ENCODE results near the gene EVC.

Gene EVC

GRCh38 chr4:5802565-5802964 lies 91.6 kb downstream of the EVC start:
- Histone ChIP-seq H2BK12ac (ENCODE audit: low read length) (no peak overlapping the region), H3K4me2 (ENCODE audit: insufficient read depth, low read length, poor library complexity, severe bottlenecking) (no peak overlapping the region), H3K27ac (replicated peaks; ENCODE audit: low read length) (no peak overlapping the region), H3K9ac (ENCODE audit: low read depth, low read length, poor library complexity) (no peak overlapping the region), H2AFZ (ENCODE audit: low read length) (no peak overlapping the region), H3K36me3 (replicated peaks in 1 of 2; ENCODE audit: control insufficient read depth in 2 of 2, insufficient read depth in 2 of 2, low read length in 2 of 2) (peaks cover 11 to 43% of the 10 kb centered on the region in 2 donors), H3K23ac (ENCODE audit: low read depth, low read length, poor library complexity) (no peak overlapping the region), H3K4ac (ENCODE audit: low read length) (no peak overlapping the region), H3K14ac (ENCODE audit: low read length) (no peak overlapping the region), H2AK5ac (ENCODE audit: low read depth, low read length) (no peak overlapping the region), H2BK120ac (ENCODE audit: low read depth, low read length) (no peak overlapping the region), H3K4me1 (ENCODE audit: control insufficient read depth in 2 of 2, insufficient read depth in 1 of 2, low read depth in 1 of 2, low read length in 2 of 2) (no peaks in the 10 kb centered on the region), H3K18ac (ENCODE audit: low read length) (no peak overlapping the region), H2BK15ac (ENCODE audit: low read length) (no peak overlapping the region), H4K8ac (ENCODE audit: low read depth, low read length) (no peak overlapping the region), H3K79me1 (ENCODE audit: low read depth, low read length) (no peaks in the 10 kb centered on the region), H3K27me3 (ENCODE audit: control insufficient read depth in 3 of 3, insufficient read depth in 3 of 3, low read depth in 1 of 3, low read length in 3 of 3) (no peaks in the 10 kb centered on the region), H2BK5ac (ENCODE audit: low read length) (no peak overlapping the region), H4K91ac (ENCODE audit: low read depth, low read length, poor library complexity) (no peak overlapping the region), H3K9me3 (replicated peaks in 1 of 2; ENCODE audit: control insufficient read depth in 2 of 2, insufficient read depth in 1 of 2, low read depth in 1 of 2, low read length in 2 of 2) (peaks cover 0 to 5% of the 10 kb centered on the region in 2 donors), H3K4me3 (ENCODE audit: low read length in 2 of 2) (no peak overlapping the region)
- no CpG with 5 or more reads among the region's 12 CpGs for WGBS, 2 donors (ENCODE audit: extremely low coverage in 2 of 2, insufficient read length in 2 of 2, insufficient replicate concordance in 1 of 2)
- no peak for DNase-seq (ENCODE audit: low spot score)

GRCh38 chr4:5804656-5805055 lies 93.7 kb downstream of the EVC start:
- no CpG with 5 or more reads among the region's 14 CpGs for WGBS, 2 donors (ENCODE audit: extremely low coverage in 2 of 2, insufficient read length in 2 of 2, insufficient replicate concordance in 1 of 2)
- no peak overlapping the region for H3K27ac ChIP-seq (replicated peaks; ENCODE audit: low read length)
- no peak overlapping the region for H4K8ac ChIP-seq (ENCODE audit: low read depth, low read length)
- H3K14ac ChIP-seq (ENCODE audit: low read length), result no peak overlapping the region
- no peaks in the 10 kb centered on the region for H3K27me3 ChIP-seq (ENCODE audit: control insufficient read depth in 3 of 3, insufficient read depth in 3 of 3, low read depth in 1 of 3, low read length in 3 of 3)
- H4K91ac ChIP-seq (ENCODE audit: low read depth, low read length, poor library complexity), result no peak overlapping the region
- H2BK5ac ChIP-seq (ENCODE audit: low read length), result no peak overlapping the region
- H2AK5ac ChIP-seq (ENCODE audit: low read depth, low read length), result no peak overlapping the region
- no peak overlapping the region for H3K4ac ChIP-seq (ENCODE audit: low read length)
- H3K4me2 ChIP-seq (ENCODE audit: insufficient read depth, low read length, poor library complexity, severe bottlenecking), result no peak overlapping the region
- H3K4me1 ChIP-seq (ENCODE audit: control insufficient read depth in 2 of 2, insufficient read depth in 1 of 2, low read depth in 1 of 2, low read length in 2 of 2), result no peaks in the 10 kb centered on the region
- no peak overlapping the region for H2AFZ ChIP-seq (ENCODE audit: low read length)
- H3K36me3 ChIP-seq (replicated peaks in 1 of 2; ENCODE audit: control insufficient read depth in 2 of 2, insufficient read depth in 2 of 2, low read length in 2 of 2), result peaks cover 11 to 54% of the 10 kb centered on the region in 2 donors
- no peak overlapping the region for H3K4me3 ChIP-seq (ENCODE audit: low read length in 2 of 2)
- H2BK120ac ChIP-seq (ENCODE audit: low read depth, low read length), result no peak overlapping the region
- no peaks in the 10 kb centered on the region for H3K79me1 ChIP-seq (ENCODE audit: low read depth, low read length)
- H3K9ac ChIP-seq (ENCODE audit: low read depth, low read length, poor library complexity), result no peak overlapping the region
- no peak overlapping the region for H2BK12ac ChIP-seq (ENCODE audit: low read length)
- no peak overlapping the region for H3K18ac ChIP-seq (ENCODE audit: low read length)
- no peak overlapping the region for H3K23ac ChIP-seq (ENCODE audit: low read depth, low read length, poor library complexity)
- no peak for DNase-seq (ENCODE audit: low spot score)
- no peak overlapping the region for H2BK15ac ChIP-seq (ENCODE audit: low read length)
- H3K9me3 ChIP-seq (replicated peaks in 1 of 2; ENCODE audit: control insufficient read depth in 2 of 2, insufficient read depth in 1 of 2, low read depth in 1 of 2, low read length in 2 of 2), result peaks cover 0 to 3% of the 10 kb centered on the region in 2 donors

- Histone ChIP-seq H3K9ac (ENCODE audit: low read depth, low read length, poor library complexity) (no peak overlapping the region), H4K8ac (ENCODE audit: low read depth, low read length) (no peak overlapping the region), H2AFZ (ENCODE audit: low read length) (no peak overlapping the region), H3K27me3 (ENCODE audit: control insufficient read depth in 3 of 3, insufficient read depth in 3 of 3, low read depth in 1 of 3, low read length in 3 of 3) (no peaks in the 10 kb centered on the region), H3K36me3 (replicated peaks in 1 of 2; ENCODE audit: control insufficient read depth in 2 of 2, insufficient read depth in 2 of 2, low read length in 2 of 2) (peaks cover 11 to 60% of the 10 kb centered on the region in 2 donors), H2BK5ac (ENCODE audit: low read length) (no peak overlapping the region), H3K79me1 (ENCODE audit: low read depth, low read length) (peaks cover 2% of the 10 kb centered on the region), H3K4me2 (ENCODE audit: insufficient read depth, low read length, poor library complexity, severe bottlenecking) (no peak overlapping the region), H3K4me3 (ENCODE audit: low read length in 2 of 2) (no peak overlapping the region), H2BK15ac (ENCODE audit: low read length) (no peak overlapping the region), H3K14ac (ENCODE audit: low read length) (no peak overlapping the region), H3K4me1 (ENCODE audit: control insufficient read depth in 2 of 2, insufficient read depth in 1 of 2, low read depth in 1 of 2, low read length in 2 of 2) (no peaks in the 10 kb centered on the region), H3K18ac (ENCODE audit: low read length) (no peak overlapping the region), H2BK120ac (ENCODE audit: low read depth, low read length) (no peak overlapping the region), H3K23ac (ENCODE audit: low read depth, low read length, poor library complexity) (no peak overlapping the region), H3K4ac (ENCODE audit: low read length) (no peak overlapping the region), H2AK5ac (ENCODE audit: low read depth, low read length) (no peak overlapping the region), H4K91ac (ENCODE audit: low read depth, low read length, poor library complexity) (no peak overlapping the region), H3K9me3 (replicated peaks in 1 of 2; ENCODE audit: control insufficient read depth in 2 of 2, insufficient read depth in 1 of 2, low read depth in 1 of 2, low read length in 2 of 2) (peaks cover 0 to 3% of the 10 kb centered on the region in 2 donors), H3K27ac (replicated peaks; ENCODE audit: low read length) (no peak overlapping the region), H2BK12ac (ENCODE audit: low read length) (no peak overlapping the region)
- DNase-seq (ENCODE audit: low spot score), result no peak
- no CpG with 5 or more reads among the region's 11 CpGs for WGBS, 2 donors (ENCODE audit: extremely low coverage in 2 of 2, insufficient read length in 2 of 2, insufficient replicate concordance in 1 of 2)
Observed at GRCh38 chr4:5805270-5805669, 94.3 kb downstream of the EVC start.

- Histone ChIP-seq H3K14ac (ENCODE audit: low read length) (no peak overlapping the region), H2AK5ac (ENCODE audit: low read depth, low read length) (no peak overlapping the region), H2BK5ac (ENCODE audit: low read length) (no peak overlapping the region), H4K8ac (ENCODE audit: low read depth, low read length) (no peak overlapping the region), H3K4me2 (ENCODE audit: insufficient read depth, low read length, poor library complexity, severe bottlenecking) (no peak overlapping the region), H3K4me3 (ENCODE audit: low read length in 2 of 2) (no peak overlapping the region), H2BK15ac (ENCODE audit: low read length) (no peak overlapping the region), H2BK12ac (ENCODE audit: low read length) (no peak overlapping the region), H2BK120ac (ENCODE audit: low read depth, low read length) (no peak overlapping the region), H3K79me1 (ENCODE audit: low read depth, low read length) (peaks cover 2% of the 10 kb centered on the region), H3K36me3 (replicated peaks in 1 of 2; ENCODE audit: control insufficient read depth in 2 of 2, insufficient read depth in 2 of 2, low read length in 2 of 2) (peaks cover 16 to 71% of the 10 kb centered on the region in 2 donors), H3K27me3 (ENCODE audit: control insufficient read depth in 3 of 3, insufficient read depth in 3 of 3, low read depth in 1 of 3, low read length in 3 of 3) (no peaks in the 10 kb centered on the region), H3K9me3 (replicated peaks in 1 of 2; ENCODE audit: control insufficient read depth in 2 of 2, insufficient read depth in 1 of 2, low read depth in 1 of 2, low read length in 2 of 2) (no peaks in the 10 kb centered on the region), H3K23ac (ENCODE audit: low read depth, low read length, poor library complexity) (no peak overlapping the region), H2AFZ (ENCODE audit: low read length) (no peak overlapping the region), H3K4ac (ENCODE audit: low read length) (no peak overlapping the region), H3K4me1 (ENCODE audit: control insufficient read depth in 2 of 2, insufficient read depth in 1 of 2, low read depth in 1 of 2, low read length in 2 of 2) (no peaks in the 10 kb centered on the region), H3K18ac (ENCODE audit: low read length) (no peak overlapping the region), H3K27ac (replicated peaks; ENCODE audit: low read length) (no peak overlapping the region), H4K91ac (ENCODE audit: low read depth, low read length, poor library complexity) (no peak overlapping the region), H3K9ac (ENCODE audit: low read depth, low read length, poor library complexity) (no peak overlapping the region)
- no peak for DNase-seq (ENCODE audit: low spot score)
- WGBS, 2 donors (ENCODE audit: extremely low coverage in 2 of 2, insufficient read length in 2 of 2, insufficient replicate concordance in 1 of 2), result no CpG with 5 or more reads among the region's 10 CpGs
Observed at GRCh38 chr4:5808081-5808741, 97.2 kb downstream of the EVC start.

Data from neuronal stem cell (in vitro differentiated cells).